ES-I3 (cell line): ENCODE results near the gene NAT8.
"Not testable (repeated sequence)": the region's sequence is repeated elsewhere in the genome, so short reads cannot be mapped to it uniquely, and the experiment has no call there.

Source experiments
- H3K36me3 ChIP-seq: 2 replicates; pipeline ENCODE4 v1.6.1; 2013; ENCODE audit warnings: mild to moderate bottlenecking, low read length, control low read depth, moderate library complexity; ENCODE audit not compliant: insufficient read depth
- H3K4me1 ChIP-seq: 2 replicates; pipeline ENCODE4 v1.6.1; 2013; ENCODE audit warnings: mild to moderate bottlenecking, control low read depth, low read length; ENCODE audit not compliant: insufficient read depth
- H3K9ac ChIP-seq: 2 replicates; pipeline ENCODE4 v1.6.1; 2013; ENCODE audit warnings: low read depth, mild to moderate bottlenecking, low read length, moderate library complexity
- H3K9me3 ChIP-seq: 2 replicates; pipeline ENCODE4 v1.6.1; 2013; ENCODE audit warnings: mild to moderate bottlenecking, low read length, moderate library complexity; ENCODE audit not compliant: control insufficient read depth, insufficient read depth

Gene NAT8

DNA sequence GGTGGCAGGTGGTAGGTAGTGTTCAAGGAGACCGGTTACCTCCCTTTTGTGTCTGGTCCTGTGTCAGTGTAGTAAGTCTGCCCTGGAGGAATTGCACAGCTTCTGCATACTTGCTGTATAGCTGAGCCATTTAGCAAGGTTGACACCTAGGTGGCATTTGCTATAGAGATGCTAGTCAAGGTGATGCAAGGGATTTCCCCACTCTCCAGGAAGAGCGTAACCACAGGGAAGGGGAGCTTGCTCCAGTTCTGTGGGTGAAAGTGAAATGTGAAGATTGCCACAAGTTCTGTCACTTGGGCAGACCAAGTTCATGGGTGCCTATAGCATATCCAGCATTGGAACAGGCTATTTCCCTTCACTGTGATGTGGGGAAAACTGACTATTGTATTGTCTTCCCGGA is 28.1 kb downstream of the NAT8 start:
- Histone ChIP-seq H3K36me3 (no peaks in the 10 kb centered on the region), H3K9me3 (no peaks in the 10 kb centered on the region), H3K9ac (no peak overlapping the region), H3K4me1 (no peaks in the 10 kb centered on the region)

DNA sequence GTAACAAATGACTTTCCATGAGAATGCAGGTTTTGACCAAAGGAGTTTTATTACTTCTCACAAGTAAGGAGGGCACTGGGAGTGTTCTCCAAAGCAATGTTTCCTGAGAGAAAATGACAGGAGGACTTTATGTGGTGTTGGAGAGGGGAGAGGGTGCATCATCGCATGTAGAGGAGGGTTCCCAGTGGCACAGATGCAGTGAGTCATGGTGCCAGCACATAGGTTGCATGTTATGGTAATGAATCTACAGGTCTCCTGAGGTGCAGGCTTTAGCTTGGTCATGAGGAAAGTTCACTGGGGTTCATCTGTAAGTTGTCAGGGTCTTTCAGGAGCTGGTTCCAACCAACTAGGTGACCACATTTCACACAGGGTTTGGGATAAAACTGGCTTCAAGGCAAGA is 30.4 kb downstream of the NAT8 start:
- no peaks in the 10 kb centered on the region for H3K9me3 ChIP-seq
- H3K4me1 ChIP-seq: no peaks in the 10 kb centered on the region
- no peak overlapping the region for H3K9ac ChIP-seq
- H3K36me3 ChIP-seq: no peaks in the 10 kb centered on the region

DNA sequence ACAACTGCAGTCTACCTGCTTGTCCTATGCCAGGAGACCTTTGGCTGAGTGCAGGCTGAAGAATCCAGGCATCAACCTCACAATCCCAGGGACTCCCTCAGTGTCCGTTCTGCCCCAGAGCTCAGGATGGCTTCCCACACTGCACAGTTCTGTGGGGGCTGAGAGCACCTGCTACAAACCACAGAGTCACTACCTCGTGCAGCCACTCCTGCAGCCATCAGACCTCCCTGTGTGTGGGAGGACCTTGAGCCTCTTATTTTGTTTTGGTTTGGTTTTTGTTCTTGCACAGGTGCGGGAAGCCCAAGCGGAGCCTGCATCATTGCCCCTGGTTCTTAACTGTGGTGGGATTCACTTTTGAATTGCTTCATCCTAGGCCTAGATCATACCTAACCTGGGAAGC is 31.0 kb downstream of the NAT8 start:
- Histone ChIP-seq H3K4me1 (no peaks in the 10 kb centered on the region), H3K9me3 (no peaks in the 10 kb centered on the region), H3K9ac (no peak overlapping the region), H3K36me3 (no peaks in the 10 kb centered on the region)

DNA sequence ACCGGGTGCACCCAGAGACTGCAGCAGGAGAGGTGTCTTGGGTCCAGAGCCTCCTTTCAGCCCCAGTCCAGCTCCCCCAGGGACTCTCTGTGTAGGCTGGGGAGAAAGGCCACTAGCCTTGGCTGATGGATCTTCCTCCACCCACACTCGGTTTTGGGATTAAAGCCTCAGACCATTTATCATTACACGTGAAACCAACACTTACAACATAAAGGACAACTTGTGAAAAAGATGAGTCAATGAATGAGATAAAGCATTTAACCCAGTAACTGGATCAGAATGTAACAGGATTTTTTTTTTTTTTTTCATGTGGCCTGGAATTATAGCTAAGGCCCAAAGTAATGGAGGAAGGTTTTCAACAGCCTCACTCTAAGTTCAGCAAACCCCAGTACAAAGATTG is 32.1 kb downstream of the NAT8 start:
- no peak overlapping the region for H3K9ac ChIP-seq
- H3K4me1 ChIP-seq: no peaks in the 10 kb centered on the region
- no peaks in the 10 kb centered on the region for H3K9me3 ChIP-seq
- H3K36me3 ChIP-seq: no peaks in the 10 kb centered on the region

DNA sequence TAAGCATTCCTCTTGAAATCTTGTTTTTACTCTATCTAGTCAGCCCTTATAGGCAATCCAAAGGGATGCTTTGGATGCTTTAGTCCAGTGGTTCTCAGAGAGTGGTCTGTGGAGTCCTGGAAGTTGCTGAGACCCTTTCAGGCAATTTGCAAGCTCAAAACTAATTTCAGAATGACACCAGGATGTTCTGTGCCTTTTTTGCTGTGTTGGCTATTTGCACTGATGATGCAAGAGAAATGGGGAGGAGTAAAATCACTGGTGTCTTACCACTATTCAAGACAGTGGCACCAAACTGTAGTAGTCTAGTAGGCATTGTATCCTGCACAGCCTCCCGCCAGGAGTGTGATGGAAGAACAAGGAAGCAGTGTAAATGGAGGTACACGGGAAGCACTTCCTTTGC is 37.6 kb downstream of the NAT8 start:
- H3K36me3 ChIP-seq, H3K4me1 ChIP-seq, H3K9ac ChIP-seq, H3K9me3 ChIP-seq: not testable (repeated sequence)

DNA sequence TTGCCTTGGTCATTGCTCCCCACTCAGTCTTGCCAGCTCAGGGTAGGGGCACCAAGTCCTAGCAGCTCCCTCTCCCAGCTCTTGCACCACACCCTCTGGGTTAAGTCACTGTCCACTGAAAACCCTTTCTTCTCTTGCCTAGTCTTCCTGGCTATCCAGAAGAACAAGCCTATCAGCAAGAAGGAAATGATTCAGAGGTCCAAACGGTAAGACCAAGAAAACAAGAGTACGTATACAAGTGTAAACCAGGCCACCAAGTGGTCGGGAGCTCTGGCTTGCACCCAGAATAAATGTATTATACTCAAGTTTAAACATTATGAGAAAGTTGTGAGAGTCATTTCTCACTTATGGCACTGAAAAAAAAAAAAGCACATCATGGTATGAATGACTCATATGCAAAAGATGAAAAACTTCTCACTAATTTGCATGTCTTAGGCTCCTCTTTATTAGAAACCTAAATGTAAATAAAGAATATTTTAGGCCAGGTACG is 39.1 kb downstream of the NAT8 start:
- not testable (repeated sequence) for H3K36me3 ChIP-seq, H3K4me1 ChIP-seq, H3K9ac ChIP-seq, H3K9me3 ChIP-seq

DNA sequence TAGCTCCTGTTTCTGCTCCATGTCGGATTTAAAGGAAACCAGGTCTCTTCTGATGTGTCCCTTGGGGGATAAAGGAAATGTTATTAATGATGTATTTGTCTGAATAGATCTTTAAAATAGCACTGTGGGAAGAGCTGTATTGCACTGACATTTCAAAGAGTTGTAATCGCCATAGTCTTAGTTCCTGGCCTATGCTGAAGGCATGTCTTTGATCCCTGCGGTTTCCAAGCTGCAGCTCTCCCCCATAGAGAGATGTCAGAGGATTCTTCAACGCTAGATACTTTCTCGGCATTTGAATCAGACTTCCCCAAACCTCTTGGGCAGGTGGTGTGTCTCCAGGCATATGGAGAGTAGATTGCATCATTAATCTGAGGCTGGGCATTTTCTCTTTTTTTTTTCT is 40.4 kb downstream of the NAT8 start:
- Histone ChIP-seq H3K9ac (no peak overlapping the region), H3K36me3 (no peaks in the 10 kb centered on the region), H3K4me1 (no peaks in the 10 kb centered on the region), H3K9me3 (no peaks in the 10 kb centered on the region)

DNA sequence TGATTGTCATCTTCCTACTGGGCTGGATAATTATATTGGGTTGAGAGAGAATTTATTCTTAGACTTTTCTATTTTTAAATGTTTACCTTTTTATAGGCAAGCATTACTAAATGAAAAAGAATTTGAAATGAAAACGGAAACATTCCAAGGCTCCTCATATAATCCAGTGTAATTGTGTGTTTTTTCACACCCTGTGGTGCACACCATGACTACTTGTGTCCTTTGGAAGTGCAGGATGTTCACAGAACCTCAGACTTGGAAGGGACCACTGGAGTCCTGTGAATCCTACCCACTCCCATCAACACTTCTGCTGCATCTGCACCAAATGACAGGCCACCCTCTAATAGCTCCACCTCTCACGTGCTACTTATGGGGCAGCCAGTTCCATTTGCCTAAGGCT is 48.0 kb downstream of the NAT8 start:
- no peaks in the 10 kb centered on the region for H3K36me3 ChIP-seq
- no peaks in the 10 kb centered on the region for H3K9me3 ChIP-seq
- no peaks in the 10 kb centered on the region for H3K4me1 ChIP-seq
- no peak overlapping the region for H3K9ac ChIP-seq

DNA sequence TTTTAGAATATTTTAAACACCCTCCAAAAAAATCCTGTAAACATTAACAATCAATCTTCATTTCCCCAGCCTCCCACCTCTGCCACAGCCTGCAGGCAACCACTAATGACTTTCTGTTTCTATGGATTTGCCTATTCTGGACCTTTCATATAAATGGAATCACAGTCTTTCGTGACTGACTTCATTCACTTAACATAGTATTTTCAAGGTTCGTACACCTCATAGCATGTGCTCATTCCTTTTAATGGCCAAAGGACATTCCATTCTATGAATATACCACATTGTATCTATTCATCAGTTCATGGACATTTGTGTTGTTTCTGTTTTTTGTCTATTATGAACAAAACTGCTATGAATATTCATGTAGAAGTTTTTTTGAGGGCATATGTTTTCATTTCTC is 48.5 kb downstream of the NAT8 start:
- H3K9ac ChIP-seq: no peak overlapping the region
- no peaks in the 10 kb centered on the region for H3K9me3 ChIP-seq
- no peaks in the 10 kb centered on the region for H3K4me1 ChIP-seq
- H3K36me3 ChIP-seq: no peaks in the 10 kb centered on the region
